Suppressor macrophage (primary cell): ENCODE data around the gene CSRNP2.

Experiments
- DNase-seq, 4 experiments: peaks; one replicate each; pipeline ENCODE4 v3.0.0-alpha.2; 2020 to 2022

Gene CSRNP2

GRCh38 chr12:51077930-51078329 lies 5.5 kb downstream of the CSRNP2 start:
- DNase-seq, result no peak

DNA sequence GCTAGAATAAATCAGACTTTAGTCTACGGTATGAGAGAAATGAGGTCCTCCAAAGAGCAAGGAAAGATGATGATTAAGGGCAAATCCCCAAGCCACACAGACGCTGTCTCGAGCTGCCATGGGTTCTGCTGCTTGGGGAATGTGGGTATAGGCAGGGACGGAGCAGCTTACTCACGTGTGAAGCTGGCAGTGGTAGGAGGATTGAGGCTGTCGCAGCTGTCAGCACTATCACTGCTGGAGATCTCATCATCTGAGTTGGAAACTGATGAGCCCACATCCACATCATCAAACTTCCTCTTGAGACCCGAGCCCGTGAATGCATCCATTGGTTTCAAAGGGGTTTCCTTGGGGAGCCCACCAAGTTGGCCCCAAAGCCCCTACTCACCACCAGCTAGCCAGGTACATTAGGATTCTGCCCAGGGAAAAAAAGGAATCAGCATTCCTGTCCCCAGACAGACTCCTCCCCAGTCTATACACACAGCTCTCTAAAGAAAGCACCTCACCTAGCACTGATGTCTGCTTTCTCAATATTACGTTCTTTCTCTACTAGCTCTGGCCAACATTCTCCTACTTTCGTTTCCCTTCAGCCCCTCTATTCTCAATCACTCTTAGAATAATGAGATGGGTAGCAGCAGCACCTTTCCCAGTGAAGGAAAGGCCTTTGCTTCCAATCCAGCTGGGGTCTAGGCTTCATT lies 7.0 kb downstream of the CSRNP2 start:
- no peak for DNase-seq

DNA sequence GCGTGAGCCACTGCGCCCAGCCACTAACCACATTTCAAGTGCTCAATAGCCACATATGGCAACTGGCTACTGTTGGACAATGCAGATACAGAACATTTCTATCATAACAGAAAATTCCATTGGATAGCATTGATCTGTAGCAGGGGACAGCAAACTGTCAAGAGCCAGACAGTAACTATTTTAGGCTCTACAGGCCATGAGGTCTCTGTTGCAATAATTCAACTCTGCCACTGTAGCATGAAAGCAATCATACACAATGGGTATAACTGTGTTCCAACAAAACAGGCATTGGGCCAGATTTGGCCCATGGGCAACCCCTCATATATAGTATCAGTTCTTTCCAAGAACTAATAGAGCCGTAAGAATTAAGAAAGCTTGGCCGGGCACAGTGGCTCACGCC lies 8.0 kb downstream of the CSRNP2 start:
- no peak for DNase-seq

GRCh38 chr12:51071663-51072062 lies 11.7 kb downstream of the CSRNP2 start:
- no peak for DNase-seq

- no peak for DNase-seq
Observed at GRCh38 chr12:51070004-51070403, 13.4 kb downstream of the CSRNP2 start.

GRCh38 chr12:51067771-51068170 lies 15.6 kb downstream of the CSRNP2 start:
- no peak for DNase-seq

GRCh38 chr12:51067229-51067628 lies 16.2 kb downstream of the CSRNP2 start:
- DNase-seq, result no peak

GRCh38 chr12:51065530-51065929 lies 17.9 kb downstream of the CSRNP2 start:
- no peak for DNase-seq

- no peak for DNase-seq
Observed at GRCh38 chr12:51062631-51063397, 20.6 kb downstream of the CSRNP2 start.

GRCh38 chr12:51059086-51059485 lies 24.3 kb downstream of the CSRNP2 start:
- peak in 1 of 4 experiments; percentile 7 for DNase-seq

- DNase-seq, result peak; percentile 6 to 45 (median 38)
Observed at GRCh38 chr12:51056242-51056641, 27.2 kb downstream of the CSRNP2 start.

DNA sequence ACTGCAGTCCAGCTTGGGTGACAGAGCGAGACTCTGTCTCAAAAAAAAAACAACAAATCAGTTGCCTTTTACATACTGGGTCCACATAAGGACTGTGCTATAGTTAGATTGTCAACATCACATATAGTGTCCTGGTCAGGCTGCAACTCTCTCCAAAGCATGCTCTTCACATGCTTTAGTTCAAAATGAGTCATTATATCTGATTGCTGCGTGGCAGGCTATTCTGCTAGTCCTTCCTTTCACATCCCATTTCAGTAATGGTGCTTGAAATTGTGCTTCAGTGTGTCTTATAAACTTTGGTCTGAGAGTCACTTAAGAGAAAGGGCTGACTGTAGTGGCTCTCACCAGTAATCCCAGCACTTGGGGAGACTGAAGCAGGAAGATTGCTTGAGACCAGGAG lies 28.3 kb downstream of the CSRNP2 start:
- DNase-seq, result no peak

GRCh38 chr12:51051787-51052186 lies 31.6 kb downstream of the CSRNP2 start:
- DNase-seq, result no peak

- DNase-seq, result no peak
Observed at GRCh38 chr12:51049525-51049924, 33.9 kb downstream of the CSRNP2 start.

- peak in 2 of 4 experiments; percentile 5 to 24 for DNase-seq
Observed at GRCh38 chr12:51048661-51049251, 34.6 kb downstream of the CSRNP2 start.

DNA sequence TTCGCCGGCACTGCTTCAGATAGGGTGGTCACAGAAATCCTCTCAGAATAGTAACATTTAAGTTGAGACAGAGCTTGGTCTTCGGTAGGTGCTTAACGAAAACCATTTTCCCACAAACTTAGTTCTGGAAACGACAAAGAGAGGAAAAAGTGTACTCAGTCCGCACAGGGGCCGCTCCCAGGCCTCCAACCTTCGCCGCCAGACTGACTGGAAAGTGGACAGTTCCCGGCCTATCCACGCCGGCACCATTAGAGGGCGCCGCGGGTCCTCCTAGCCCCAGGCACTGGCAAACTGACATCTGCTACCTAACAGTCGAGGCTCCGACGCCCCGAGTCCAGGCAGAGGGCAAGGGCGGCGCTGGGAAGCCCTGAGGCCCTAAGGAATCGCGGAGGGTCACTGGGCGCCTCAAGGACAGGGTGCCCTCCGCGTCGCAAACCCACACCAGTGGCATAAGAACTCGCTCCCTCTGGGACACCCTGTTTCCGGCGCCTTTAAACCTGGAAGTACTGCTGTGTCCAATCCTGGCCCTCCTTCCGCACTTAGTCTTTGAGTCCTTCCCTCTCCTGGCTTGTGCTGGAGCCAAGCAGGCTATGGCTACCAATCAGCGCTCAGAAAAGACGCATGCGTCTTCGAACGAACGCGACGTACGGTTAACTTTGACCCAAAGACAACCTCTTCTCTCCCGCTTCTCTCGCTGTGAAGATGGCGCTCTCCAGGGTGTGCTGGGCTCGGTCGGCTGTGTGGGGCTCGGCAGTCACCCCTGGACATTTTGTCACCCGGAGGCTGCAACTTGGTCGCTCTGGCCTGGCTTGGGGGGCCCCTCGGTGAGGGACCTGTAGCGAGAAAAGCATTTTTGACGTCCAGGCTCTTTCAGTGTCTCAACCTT lies 35.5 kb downstream of the CSRNP2 start, which contains the start of gene LETMD1:
LETMD1 (plus strand) TSS at position 673 of the 886 bp plus-strand sequence; CDS start at position 703, 30 bp downstream.
- DNase-seq, result peak; percentile 96 to 99 (median 98)

- DNase-seq, result no peak
Observed at GRCh38 chr12:51036279-51036678, 47.1 kb downstream of the CSRNP2 start.

DNA sequence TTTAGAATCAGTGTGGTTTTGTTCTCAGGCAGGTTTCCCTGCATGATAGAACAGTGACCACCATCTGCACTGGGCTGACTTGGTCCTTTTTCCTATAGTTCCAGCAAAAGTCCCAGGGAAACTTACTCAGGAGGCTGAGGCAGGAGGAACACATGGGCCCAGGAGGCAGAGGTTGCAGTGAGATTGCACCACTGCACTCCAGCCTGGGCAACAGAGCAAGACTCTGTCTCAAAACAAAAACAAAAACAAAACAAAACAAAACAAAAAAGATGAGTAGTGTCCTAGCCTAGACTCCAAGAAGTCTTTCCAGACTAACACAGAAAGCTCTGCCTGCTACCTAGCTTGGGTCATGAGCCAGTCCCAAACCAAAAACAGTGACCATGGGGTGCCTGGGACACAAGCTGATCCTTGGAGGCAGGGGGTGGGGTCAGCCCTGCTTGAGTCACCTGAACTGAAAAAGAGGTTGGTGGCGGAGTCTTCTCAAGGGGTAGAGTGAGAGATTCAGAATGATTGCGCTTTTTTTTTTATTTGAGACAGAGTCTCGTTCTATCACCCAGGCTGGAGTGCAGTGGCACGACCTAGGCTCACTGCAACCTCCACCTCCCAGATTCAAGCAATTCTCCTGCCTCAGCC lies 49.8 kb downstream of the CSRNP2 start:
- DNase-seq, result no peak

- no peak for DNase-seq
Observed at GRCh38 chr12:51033048-51033447, 50.3 kb downstream of the CSRNP2 start.

- peak in 2 of 4 experiments; percentile 14 to 34 for DNase-seq
Observed at GRCh38 chr12:51028813-51029150, 54.6 kb downstream of the CSRNP2 start.

- peak; percentile 71 to 92 (median 86) for DNase-seq
Observed at GRCh38 chr12:51028126-51028812, 55.1 kb downstream of the CSRNP2 start.
